IPS DF 4.7 (cell line): ENCODE results near the gene TMEM198.

ENCODE experiments used
- DNase-seq: peaks from one replicate; pipeline ENCODE4 v3.0.0-alpha.2; 2013; ENCODE audit warnings: low spot score; ENCODE audit errors: extremely low read depth

Gene TMEM198, protein sequence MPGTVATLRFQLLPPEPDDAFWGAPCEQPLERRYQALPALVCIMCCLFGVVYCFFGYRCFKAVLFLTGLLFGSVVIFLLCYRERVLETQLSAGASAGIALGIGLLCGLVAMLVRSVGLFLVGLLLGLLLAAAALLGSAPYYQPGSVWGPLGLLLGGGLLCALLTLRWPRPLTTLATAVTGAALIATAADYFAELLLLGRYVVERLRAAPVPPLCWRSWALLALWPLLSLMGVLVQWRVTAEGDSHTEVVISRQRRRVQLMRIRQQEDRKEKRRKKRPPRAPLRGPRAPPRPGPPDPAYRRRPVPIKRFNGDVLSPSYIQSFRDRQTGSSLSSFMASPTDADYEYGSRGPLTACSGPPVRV

DNA sequence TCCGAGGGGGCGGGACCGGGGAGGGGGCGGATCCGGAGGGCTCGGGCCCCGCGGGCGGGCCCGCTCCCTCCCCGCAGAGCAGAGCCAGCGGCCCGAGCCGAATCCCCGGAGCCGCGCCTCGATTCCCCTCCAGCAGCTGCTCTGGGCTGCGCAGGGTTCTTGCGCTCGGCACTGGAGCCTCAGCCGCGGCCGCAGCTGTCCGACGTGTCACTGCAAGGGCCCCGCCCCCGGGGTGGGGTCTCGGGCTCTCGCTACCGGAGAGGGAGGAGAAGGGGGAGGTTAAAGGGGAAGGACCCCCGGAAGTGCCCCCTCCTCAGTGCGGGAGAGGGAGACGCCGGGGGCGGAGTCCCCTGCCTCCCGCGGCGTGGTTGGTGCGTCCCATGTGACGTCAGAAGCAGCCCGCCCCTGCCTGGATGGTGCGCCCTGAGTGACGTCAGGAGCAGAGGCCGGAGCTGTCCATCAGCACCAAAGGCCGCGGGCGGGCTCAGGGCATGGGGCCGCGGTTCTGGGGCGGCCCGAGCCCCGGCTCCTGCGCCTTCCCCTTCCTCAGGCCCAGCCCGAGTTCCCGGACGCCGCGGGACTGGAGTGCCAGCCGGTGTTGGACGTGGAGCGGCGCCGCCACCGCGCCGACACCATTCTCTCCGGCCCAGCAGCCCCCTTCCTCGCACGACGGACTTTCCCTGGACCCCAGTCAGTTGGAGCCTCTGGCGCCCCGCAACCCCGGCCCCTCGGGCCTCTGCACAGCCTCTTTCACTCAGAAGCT, at the start of gene TMEM198, which contains the start of gene CHPF:
TSS of gene TMEM198 (plus strand) at position 433 of the 763 bp plus-strand sequence. CDS start 700 bp downstream, outside the sequence.
TSS of gene CHPF (minus strand) at position 214 of the 763 bp plus-strand sequence. CDS start 271 bp downstream, outside the sequence.
- DNase-seq, result peak; percentile 80

DNA sequence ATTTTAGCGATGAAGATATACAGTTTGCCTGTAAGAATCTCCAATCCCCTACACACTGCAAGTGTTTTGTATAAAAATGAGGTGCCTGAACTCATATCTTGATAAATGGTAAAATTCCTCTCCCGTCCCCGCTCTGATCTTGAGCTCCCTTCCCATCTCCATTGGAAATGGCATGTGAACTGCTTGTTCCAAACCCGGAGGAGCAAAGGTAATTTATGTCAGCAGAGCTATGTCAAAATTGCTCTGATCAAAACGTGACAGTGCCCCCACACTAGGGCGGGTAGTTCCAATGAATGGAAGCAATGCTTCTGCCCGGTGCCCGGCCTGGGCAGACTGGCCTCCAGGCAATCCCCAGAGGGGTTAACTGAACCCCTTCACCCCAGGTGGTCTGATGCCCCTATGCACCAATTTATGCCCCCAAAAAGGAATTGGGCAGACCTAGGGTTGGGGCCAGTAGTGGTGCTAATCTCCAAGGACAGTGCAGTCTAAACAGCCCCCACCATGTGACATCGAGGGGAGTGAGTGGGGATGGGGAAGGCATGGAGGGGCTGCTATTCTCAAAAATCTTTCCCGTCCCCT, 48.8 kb upstream of the TMEM198 start:
- no peak for DNase-seq

DNA sequence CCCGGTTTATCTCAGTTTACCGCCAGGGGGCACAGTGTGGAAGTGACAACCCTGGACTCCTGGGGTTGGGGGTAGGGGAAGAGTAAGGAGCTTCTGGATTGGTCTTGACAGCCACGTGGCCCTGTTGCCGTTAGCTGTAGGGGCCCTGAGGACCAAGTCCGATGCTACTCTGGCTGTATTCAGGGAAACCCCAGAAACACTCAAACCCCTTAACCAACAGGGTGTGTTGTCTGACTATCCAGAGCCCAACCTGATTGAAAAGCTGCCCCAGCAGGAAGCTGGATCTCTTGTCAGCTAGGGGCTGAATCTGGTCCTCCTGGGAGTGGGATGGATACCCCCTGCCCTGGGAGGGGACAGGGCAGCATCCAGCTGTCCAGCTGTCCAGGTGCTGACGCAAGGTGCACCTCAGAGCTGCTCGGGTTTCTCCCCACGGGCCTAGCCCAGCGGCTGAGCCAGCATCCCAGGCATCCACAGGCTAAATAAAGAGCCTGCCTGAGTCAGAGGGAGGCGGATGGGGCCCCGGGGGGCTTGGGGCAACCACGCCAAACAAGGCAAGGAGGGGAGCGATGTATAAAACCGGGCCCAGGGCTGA, 48.2 kb upstream of the TMEM198 start:
- no peak for DNase-seq

DNA sequence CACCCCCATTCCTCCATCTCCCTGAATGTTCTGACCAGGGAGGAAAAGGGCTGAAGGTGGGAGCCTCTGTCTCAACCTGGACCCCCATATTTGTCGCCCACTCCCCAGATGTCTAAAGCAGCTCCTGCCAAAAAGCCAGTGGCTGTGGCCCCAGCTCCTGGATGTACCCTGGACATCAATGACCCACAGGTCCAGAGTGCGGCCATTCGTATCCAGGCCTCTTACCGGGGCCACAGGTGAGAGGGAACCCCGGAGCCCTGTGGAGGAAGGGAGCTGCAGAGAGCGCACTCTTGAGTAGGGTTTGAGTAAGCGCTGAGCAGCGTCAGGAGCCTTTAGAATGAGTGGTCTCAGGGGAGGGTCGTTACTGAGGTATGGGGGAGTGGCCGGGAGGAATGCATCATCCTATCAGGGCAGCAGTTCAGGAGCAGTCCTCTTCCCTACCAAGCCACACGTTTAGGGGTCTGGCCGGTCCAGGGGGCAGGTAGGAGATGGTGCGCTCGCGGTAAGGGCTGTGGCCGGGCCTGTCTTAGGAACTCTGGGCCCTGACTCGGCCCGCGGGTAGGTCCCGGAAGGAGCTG, 47.5 kb upstream of the TMEM198 start:
- DNase-seq, result no peak

DNA sequence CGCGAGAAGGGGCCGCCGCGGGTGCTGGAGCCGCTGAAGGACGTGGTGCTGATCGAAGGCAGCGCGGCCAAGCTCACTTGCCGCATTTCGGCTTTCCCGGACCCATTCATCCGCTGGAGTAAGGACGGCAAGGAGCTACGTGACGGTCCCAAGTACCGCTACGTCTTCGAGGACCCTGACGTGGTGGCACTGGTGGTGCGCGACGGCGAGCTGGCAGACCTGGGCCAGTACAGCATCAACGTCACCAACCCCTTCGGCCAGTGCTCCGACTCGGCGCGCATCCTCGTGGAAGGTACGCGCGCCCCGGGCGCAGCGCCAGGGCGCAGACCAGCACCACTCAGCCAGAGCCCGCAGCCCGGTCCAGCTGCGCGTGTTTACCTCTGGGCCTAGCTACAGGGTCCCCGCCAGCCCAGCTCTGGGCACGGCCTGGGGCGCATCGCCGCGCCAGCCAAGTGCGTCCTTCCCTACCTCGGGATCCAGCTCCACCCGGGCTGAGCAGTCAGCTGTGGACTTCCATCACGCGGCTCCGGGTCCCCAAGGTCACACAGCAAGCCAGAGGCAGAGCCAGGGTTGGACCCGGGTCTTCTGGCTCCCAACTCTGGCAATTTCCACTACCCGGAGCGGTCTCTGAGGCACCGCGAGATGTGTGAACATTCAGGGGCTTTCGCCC, 46.9 kb upstream of the TMEM198 start:
- no peak for DNase-seq

DNA sequence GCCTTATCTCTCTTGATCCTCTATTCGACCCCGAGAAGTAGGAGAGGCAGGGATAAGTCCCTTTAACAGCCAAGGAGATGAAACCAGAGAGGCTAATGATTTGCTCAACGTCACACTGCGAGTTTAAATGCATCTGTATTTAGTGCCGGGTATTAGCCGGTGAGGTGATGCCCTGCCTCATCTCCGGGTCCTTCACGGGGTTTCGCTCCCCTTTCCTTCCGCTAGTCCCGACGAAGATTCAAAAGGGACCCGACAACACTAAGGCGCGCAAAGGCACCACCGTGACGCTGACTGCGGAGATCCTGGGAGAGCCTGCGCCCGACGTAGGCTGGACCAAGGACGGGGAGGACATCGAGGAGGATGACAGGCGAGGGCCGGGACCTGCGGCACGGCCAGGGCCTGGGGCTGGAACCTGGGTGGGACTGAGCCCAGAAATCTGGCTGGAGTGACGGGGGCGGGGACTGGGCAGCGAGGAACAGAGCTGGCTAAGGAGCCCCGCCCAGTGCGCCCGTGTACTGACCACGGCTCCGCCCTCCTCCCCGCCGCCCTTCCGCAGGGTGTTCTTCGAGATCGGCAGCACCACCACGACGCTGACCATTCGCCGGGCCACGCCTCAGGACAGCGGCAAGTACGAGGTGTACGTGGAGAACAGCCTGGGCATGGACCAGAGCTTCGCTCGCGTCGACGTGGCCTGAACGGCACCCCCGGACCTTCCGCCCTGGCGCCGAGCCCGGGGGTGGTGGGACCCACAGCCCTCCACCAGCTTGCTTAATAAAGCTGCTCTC, 46.1 kb upstream of the TMEM198 start:
- DNase-seq, result no peak

DNA sequence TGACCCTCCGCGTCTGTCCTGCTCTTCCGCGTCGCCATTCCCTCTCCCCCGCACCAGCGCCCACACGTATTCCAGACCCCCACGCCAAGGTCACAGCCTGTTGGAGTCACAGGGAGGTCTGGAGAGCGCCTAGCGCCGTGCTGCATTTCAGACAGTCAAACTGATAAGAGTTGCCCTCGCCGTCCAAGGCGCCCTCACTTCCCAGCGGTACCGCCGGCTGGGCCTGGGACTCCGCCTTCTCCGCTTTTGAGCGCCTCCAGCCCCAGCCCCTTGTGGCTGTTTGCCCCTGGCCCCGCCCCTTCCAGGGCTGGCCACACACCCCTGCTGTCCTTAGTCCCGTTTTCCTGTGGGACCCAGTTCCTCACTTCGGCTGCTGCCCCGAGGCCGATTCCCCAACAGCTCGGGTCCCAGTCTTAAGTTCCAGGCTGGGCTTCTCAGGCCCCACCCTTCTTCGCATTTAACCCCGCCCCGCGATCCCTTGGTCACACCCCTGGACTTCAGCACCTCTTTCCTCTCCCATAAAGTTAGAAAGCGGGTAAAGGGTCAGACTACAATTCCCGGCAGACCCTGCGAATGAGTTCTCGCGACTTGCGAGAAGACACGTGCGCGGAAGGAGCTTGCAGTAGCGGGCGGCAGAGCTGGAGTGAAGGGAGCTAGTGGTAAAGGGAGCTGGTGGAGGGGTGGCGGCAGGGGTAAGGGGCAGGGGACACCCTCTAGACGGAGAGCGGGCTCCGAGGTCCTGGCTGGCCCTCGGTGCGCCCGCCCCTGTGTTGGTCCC, 45.4 kb upstream of the TMEM198 start, which contains the start of gene GMPPA:
TSS of gene GMPPA (plus strand) at position 612 of the 778 bp plus-strand sequence. CDS start 1,085 bp downstream, outside the sequence.
- DNase-seq, result peak; percentile 93

DNA sequence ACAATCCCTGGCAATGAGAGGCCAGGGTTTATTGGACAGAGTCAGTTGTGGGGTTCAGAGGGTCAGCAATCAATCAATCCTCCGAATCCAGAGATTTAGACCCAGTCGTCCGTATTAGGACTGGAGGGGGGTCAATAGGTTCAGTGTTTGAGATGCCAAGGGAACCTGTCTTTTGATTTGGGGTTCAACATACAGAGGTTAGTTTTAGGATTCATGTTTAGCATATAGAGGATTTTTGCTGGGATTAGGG, 44.8 kb upstream of the TMEM198 start:
- no peak for DNase-seq

DNA sequence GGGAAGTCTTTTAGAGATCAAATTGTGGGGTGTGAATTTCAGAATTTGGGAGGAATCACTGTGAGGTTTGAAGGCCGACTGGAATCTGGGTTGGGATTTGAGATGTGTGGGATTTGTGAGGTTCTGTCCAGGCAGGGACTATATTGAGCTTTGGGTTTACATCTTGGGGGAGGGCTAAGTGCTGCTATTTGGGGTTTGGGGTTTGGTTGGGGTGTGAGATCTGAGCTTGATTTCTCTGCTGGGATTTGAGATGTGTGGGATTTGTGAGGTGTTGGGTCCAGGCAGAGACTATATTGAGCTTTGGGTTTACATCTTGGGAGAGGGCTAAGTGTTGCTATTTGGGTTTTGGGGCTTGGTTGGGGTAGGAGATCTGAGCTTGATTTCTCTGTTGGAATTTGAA, 44.3 kb upstream of the TMEM198 start:
- no peak for DNase-seq

DNA sequence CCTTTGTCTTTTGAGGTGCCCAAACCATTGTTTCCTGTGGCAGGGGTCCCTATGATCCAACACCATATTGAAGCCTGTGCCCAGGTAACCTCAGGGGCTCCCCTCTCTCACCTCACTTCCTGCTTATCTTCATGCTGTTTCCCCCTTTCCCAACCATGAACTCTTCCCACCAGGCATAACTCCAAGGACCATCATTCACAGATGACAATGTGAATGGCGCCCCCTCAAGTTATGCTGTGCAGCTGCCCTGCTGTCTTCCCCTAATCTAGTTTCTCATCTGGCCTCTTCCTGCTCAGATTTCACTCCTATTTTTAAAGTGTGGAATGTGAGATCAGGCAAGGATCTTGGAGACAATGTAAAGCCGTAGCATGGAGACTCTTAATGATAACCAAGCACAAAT, 43.7 kb upstream of the TMEM198 start:
- no peak for DNase-seq

DNA sequence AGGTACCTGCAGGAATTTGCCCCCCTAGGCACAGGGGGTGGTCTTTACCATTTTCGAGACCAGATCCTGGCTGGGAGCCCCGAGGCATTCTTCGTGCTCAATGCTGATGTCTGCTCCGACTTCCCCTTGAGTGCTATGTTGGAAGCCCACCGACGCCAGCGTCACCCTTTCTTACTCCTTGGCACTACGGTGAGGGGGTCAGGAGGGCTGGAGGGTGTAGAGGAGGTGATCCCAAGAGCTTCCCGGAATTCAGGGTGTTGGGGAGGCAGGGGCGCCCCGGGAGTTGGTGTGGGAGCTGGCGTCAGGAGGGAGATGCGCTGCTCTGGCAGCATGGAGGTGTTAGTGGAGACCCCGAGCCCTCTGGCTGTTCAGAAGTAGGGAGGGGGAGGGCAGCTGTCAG, 42.0 kb upstream of the TMEM198 start:
- no peak for DNase-seq

DNA sequence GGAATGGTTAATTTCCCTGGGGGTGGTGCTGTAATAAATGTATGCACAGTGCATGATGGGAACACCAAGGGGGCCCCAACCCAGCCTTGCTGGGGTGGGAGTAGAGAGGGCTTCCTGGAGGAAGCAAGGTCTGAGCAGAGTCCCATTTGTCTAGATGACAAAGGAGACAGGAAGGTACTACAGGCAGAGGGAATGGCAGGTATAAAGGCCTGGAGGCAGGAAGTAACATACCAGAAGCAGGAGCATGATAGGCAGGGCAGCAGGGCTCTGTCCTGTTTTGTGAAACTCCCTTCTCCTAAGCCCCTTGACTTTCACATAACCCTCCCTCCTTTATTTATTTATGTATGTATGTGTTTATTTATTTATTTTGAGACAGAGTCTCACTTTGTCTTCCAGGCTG, 41.2 kb upstream of the TMEM198 start:
- DNase-seq, result no peak

DNA sequence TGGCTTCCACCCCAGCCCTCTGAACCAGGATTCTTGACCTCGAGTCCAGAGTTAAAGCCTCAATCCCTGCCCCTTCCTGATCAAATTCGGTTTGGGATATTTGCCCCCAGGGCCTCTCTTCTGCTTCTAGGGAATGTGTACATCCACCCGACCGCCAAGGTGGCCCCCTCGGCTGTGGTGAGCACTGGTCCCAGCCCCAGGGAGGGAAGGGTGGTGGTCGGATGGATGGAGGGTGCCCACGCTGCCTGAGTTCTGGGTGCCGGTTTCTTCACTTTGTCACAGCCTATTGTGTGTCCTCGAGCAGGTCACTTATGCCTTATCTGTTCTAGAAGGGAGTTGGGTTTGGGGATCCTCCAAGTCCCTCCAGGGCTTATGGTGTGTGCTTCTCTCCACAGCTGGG, 38.2 kb upstream of the TMEM198 start:
- no peak for DNase-seq

DNA sequence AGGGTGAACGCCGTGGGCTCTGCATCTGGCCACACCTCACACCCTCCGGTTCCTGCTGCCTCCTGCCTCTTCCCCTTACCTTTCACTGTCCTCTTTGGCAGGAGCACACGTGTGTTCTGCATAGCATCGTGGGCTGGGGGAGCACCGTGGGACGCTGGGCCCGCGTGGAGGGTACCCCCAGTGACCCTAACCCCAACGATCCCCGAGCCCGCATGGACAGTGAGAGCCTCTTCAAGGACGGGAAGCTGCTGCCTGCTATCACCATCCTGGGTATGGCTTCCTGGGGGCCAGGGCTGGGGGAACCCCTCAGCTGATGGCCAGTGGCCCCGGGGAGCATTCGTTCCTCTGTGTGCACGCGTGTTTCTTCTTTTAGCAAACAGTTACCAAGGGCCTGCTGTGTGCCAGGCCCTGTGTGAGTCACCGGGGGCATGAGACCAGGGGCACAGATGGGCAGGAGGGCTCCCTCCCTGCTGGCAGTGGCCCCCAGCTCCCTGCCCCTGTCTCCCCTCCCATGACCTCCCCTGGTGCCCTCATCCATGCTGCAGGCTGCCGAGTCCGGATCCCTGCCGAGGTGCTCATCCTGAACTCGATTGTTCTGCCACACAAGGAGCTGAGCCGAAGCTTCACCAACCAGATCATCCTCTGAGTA, 37.6 kb upstream of the TMEM198 start:
- no peak for DNase-seq

DNA sequence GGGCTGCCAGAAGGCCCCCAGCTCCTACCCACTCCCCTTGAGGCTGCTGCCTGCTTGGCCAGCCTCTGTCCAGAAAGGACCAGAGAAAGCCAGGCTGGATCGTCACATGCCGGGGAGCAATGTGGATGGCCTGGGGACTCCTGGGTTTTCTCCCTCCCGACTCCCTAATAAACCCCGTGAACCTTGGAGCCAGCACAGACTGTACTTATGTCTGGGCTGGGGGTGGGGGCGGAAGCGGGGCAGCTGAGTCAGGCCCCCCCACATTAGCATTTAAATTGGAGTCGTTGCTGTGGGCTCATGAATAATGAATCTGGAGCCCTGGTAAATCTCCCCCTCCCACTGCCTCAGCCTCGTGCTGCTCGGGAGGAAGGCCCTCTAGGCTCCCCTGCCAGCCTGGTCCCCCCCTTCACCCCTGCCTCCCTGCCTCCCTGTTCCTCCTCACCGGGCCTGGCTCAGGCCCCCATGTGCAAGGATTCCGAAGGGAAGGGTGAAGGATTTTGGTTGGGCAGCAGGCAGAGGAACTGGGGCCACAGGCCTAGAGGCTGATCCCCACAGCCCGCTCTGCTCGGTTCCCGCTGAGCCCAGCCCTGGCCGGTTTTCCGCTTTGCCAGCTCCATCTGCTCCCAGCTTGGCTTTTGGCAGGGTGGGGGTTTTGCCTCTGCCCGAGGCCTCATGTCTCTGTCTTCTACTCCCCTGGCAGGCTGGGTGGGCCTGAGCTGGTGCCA, 36.9 kb upstream of the TMEM198 start:
- no peak for DNase-seq

DNA sequence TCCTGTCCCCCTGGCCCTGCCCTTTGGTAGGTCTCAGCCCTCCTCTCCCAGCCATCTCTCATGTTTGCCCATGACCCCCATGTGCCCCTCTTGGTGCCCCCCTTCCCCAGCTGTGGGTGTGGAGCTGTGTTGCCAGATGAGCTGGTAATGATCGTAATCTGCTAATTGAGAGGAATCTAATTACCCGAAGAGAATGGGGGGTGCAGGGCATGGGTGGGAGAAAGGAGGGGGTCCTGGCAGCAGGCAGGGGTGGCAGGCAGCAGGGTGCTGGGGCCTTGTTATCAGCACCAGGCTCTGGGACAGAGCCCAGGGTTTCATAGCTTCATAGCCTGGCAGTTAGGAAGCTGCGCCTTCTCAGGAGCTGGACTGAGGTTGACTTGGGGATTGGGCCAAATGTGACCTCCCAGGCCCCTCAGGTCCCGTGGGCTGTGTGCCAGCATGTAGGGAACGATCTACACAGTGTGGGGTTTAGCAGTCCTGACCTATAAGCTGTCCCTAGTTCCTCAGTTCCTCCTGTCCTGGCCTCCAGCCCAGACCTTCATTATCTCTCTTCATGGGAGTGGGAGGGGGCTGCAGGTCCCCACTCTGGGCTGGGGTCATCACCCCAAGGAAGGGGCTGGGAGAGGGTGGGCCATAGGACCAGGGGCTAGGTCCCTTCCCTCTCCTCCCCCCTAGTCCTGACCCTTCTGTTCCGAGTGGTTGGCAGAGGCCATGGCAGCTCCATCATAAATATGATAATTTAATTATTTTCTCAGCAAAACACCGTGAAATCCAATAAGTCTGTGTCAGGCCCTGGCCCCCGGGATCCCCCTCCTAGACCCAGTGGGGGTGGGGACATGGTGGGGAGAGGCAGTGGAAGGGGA, 36.0 kb upstream of the TMEM198 start:
- DNase-seq, result no peak

DNA sequence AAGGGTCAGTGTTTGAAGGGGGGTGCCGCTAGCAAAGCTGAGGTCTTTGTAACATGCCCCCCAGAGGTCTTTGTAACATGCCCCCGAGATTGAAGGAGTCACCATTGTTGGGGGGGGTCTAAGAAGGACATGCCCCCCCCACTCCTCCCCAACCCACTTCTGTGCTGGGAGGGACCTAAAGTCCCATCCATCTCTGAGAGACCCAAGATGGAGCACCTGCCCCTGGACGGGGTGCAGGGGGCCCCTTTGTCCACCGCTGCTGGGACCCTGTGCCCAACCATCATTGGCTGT, 35.4 kb upstream of the TMEM198 start:
- no peak for DNase-seq
